HepG2 (cell line): ENCODE data around the gene IFT52.

Experiments used
- AGO2 ChIP-seq: fragments of 200-400 bp; formaldehyde crosslinking; optimal IDR thresholded peaks from 2 replicates; pipeline ENCODE3; 2017; ENCODE audit warnings: mild to moderate bottlenecking, low read depth, low read length, moderate library complexity
- BRCA1 ChIP-seq: sonication (generic); formaldehyde crosslinking; IDR thresholded peaks from 2 replicates; pipeline ENCODE4 v1.4.0; 2020; ENCODE audit warnings: missing genetic modification reagents
- CTCF ChIP-seq: sonication (generic); formaldehyde crosslinking; IDR thresholded peaks from 2 replicates; pipeline ENCODE4 v1.5.0; 2020; ENCODE audit warnings: mild to moderate bottlenecking, missing genetic modification reagents, moderate library complexity
- ELF1 ChIP-seq: sonication (generic); formaldehyde crosslinking; IDR thresholded peaks from 2 replicates; pipeline ENCODE4 v1.4.0; 2020; ENCODE audit warnings: missing genetic modification reagents
- KDM5A ChIP-seq: fragments of 200-600 bp; sonication (generic); IDR thresholded peaks from 2 replicates; pipeline ENCODE4 v1.7.0; 2018; ENCODE audit warnings: antibody characterized with exemption, mild to moderate bottlenecking, low read length, borderline replicate concordance
- NFE2L2 ChIP-seq: fragments of 150-350 bp; IDR thresholded peaks from 2 replicates; pipeline ENCODE4 v1.6.1; 2014; ENCODE audit warnings: low read length
- RBAK ChIP-seq: sonication (generic); formaldehyde crosslinking; IDR thresholded peaks from 2 replicates; pipeline ENCODE4 v1.5.1; 2020; ENCODE audit warnings: mild to moderate bottlenecking, missing genetic modification reagents
- SRSF1 ChIP-seq: fragments of 200-400 bp; formaldehyde crosslinking; optimal IDR thresholded peaks from 2 replicates; pipeline ENCODE3; 2017; ENCODE audit warnings: mild to moderate bottlenecking, low read depth, low read length, moderate library complexity
- ZBTB7A ChIP-seq: sonication (generic); formaldehyde crosslinking; IDR thresholded peaks from 2 replicates; pipeline ENCODE4 v1.8.0; 2022; ENCODE audit warnings: mild to moderate bottlenecking, missing genetic modification reagents
- ZNF10 ChIP-seq: sonication (generic); formaldehyde crosslinking; IDR thresholded peaks from 2 replicates; pipeline ENCODE4 v1.4.0; 2020; ENCODE audit warnings: mild to moderate bottlenecking, low read depth, missing genetic modification reagents, borderline replicate concordance
- ZNF256 ChIP-seq: sonication (generic); formaldehyde crosslinking; conservative IDR thresholded peaks from 2 replicates; pipeline ENCODE4 v1.4.0; 2020; ENCODE audit warnings: missing genetic modification reagents
- ZSCAN20 ChIP-seq: sonication (generic); formaldehyde crosslinking; IDR thresholded peaks from 2 replicates; pipeline ENCODE4 v1.4.0; 2020; ENCODE audit warnings: missing genetic modification reagents, mild to moderate bottlenecking, borderline replicate concordance
- TF ChIP-seq, protein P1 (sequence below): IDR thresholded peaks from 2 replicates; pipeline ENCODE4 v1.6.1; 2012; ENCODE audit warnings: inconsistent platforms

DNA sequence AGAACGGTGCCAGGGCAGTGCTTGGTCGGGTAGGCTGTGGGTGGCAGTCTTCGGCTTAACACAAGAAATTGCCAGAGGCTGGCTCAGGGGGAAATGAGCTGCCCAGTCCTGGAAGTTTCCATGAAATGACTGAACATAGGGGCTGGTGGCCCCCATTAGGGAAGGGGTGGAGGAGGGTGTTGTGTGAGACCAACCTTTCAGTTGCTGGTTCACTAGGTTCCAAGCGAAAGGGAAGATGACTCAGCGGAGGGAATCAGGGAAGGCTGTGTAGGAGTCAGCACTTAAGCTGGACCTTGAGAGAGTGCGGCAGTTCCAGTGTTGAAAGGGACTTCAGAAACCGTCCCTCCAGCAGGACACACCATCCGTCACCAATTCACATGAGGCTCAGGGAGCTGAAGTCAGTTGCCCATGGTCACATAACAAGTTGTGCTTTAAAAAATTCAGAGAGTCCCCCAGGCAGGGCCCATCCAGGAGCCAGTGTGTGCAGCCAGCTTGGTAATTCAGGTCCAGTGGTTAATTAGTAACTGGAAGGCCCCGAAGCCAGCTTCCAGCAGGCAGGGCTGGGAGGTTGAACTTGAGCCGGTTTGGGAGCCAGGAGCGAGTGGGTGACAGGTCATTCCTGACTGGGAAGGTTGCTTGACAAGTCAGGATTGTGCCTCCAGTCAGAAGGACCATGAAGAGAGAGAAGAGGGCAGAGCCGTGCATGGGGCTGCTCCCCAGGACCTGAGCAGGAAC, 32.2 kb upstream of the IFT52 start, which contains the start of gene SGK2:
- TF ChIP-seq ZSCAN20: peak; percentile 87
- TF ChIP-seq ELF1 (CRISPR knock-in tag): no peak
- TF ChIP-seq CTCF (CRISPR knock-in tag): peak; percentile 30; the same call in 1 of the 2 replicates
- no peak; the same call in 1 of the 2 replicates for TF ChIP-seq BRCA1 (CRISPR knock-in tag)
- peak; percentile 55; the same call in 1 of the 2 replicates for TF ChIP-seq ZBTB7A
- peak; percentile 87 for TF ChIP-seq NFE2L2
- TF ChIP-seq SRSF1: peak; percentile 28
- TF ChIP-seq KDM5A: peak; percentile 63; the same call in 1 of the 2 replicates
- TF ChIP-seq, protein P1, sequence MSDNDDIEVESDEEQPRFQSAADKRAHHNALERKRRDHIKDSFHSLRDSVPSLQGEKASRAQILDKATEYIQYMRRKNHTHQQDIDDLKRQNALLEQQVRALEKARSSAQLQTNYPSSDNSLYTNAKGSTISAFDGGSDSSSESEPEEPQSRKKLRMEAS: peak; percentile 65
- TF ChIP-seq ZNF256 (CRISPR knock-in tag): no peak; the same call in 1 of the 2 replicates
- peak; percentile 33 for TF ChIP-seq AGO2
- peak; percentile 73; the same call in 1 of the 2 replicates for TF ChIP-seq RBAK
- TF ChIP-seq ZNF10: no peak
